Type B pancreatic cell (in vitro differentiated cells): ENCODE data around the gene LRP4. TPM values are rescaled to one million over a fixed set of nuclear protein-coding genes. Genes with fewer than 3 reads are reported as not detected.
A peak's percentile ranks its signal among the peaks of the same experiment; 100 is the strongest.

Experiments used
- DNase-seq: peaks from one replicate; pipeline ENCODE4 v3.0.0; 2021; ENCODE audit warnings: mixed read lengths; ENCODE audit not compliant: unreplicated experiment; ENCODE audit errors: extremely low spot score
- H3K27ac Mint-ChIP-seq: 2 replicates; pipeline ENCODE4 v1.8.0; 2021; ENCODE audit warnings: mild to moderate bottlenecking, mixed read lengths
- H3K27me3 Mint-ChIP-seq: 2 replicates; pipeline ENCODE4 v1.8.0; 2021; ENCODE audit warnings: mixed read lengths
- H3K36me3 Mint-ChIP-seq: 2 replicates; pipeline ENCODE4 v1.8.0; 2021; ENCODE audit warnings: mixed read lengths
- H3K4me1 Mint-ChIP-seq: one replicate; pipeline ENCODE4 v1.8.0; 2021; ENCODE audit warnings: mixed read lengths; ENCODE audit not compliant: unreplicated experiment
- H3K4me3 Mint-ChIP-seq: 2 replicates; pipeline ENCODE4 v1.8.0; 2021; ENCODE audit warnings: mild to moderate bottlenecking, mixed read lengths
- H3K9me3 Mint-ChIP-seq: 2 replicates; pipeline ENCODE4 v1.8.0; 2021; ENCODE audit warnings: mixed read lengths
- total RNA-seq: library from RNA; stranded (reverse); gene quantifications from 2 replicates; pipeline ENCODE4 v1.2.1, GENCODE V29; 2021; ENCODE audit warnings: low replicate concordance
- TF ChIP-seq, protein P1 (sequence below): fragments of 200-600 bp; sonication (generic); conservative IDR thresholded peaks from 2 replicates; pipeline ENCODE4 v1.5.0; 2021; ENCODE audit warnings: antibody characterized with exemption, mild to moderate bottlenecking

Gene LRP4
- total RNA-seq, 1 donor from 2014 or later = 46.9 TPM

DNA sequence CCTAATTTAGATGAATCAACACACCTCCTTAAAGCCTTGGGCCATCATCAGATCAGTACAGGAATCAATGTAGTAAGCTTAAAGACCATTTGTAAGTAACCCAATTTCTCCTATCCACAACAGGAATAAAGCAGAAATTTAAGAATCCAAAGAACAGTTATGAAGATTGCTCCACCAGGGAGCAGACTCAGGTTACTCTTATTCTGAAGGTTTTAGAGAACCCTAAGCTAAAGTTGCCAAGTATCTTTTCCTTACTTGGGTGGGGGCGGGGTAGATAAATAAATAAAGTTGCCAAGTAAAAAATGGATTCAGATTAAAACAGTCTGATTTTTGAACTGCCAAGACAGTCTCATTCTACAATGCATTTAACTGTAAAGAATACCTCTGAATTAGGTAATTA is 90.4 kb downstream of the LRP4 start:
- TF ChIP-seq, protein P1, sequence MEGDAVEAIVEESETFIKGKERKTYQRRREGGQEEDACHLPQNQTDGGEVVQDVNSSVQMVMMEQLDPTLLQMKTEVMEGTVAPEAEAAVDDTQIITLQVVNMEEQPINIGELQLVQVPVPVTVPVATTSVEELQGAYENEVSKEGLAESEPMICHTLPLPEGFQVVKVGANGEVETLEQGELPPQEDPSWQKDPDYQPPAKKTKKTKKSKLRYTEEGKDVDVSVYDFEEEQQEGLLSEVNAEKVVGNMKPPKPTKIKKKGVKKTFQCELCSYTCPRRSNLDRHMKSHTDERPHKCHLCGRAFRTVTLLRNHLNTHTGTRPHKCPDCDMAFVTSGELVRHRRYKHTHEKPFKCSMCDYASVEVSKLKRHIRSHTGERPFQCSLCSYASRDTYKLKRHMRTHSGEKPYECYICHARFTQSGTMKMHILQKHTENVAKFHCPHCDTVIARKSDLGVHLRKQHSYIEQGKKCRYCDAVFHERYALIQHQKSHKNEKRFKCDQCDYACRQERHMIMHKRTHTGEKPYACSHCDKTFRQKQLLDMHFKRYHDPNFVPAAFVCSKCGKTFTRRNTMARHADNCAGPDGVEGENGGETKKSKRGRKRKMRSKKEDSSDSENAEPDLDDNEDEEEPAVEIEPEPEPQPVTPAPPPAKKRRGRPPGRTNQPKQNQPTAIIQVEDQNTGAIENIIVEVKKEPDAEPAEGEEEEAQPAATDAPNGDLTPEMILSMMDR = no peak
- Mint-ChIP-seq H3K4me3 (peak overlapping the region; percentile 87), H3K36me3 (peaks cover 4% of the 10 kb centered on the region), H3K4me1 (peaks cover 41% of the 10 kb centered on the region), H3K9me3 (no peaks in the 10 kb centered on the region), H3K27ac (no peak overlapping the region), H3K27me3 (no peaks in the 10 kb centered on the region)
- DNase-seq = no peak

DNA sequence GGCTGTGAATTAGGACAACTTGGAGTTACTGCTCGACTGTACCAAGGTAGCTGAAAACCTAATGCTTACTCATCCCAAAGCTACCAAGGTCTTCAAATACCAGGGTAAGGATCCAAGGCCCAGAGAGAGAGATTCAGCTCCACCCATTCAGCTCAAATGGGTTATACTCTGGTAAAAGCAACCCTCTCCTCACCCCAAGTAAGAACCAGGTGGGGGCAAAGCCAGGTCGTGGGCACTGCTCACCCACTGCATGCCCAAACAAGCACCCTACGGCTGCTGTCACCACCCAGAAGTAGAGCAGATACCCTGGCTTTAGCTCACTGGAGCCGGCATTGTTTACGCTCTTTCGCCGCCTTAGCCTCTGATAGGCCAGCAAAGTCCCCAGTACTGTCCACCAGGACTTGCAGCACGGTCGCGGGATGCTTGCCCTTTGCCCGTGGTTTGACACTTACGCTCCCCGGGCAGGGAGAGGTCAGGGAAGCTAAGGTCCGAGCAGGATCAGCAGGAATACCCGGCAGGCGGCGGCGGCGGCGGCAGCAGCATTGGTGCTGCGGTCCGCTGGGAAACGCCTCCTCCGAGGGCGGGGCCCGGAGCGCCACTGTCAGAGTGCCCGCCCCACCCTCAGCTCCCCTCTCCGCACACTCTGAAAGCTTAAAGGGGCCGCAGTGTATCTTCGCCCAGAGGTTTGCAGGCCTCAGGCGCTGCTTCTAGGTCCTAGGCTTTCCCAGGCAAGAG is 91.9 kb downstream of the LRP4 start:
- Mint-ChIP-seq H3K36me3 (peaks cover 4% of the 10 kb centered on the region), H3K9me3 (no peaks in the 10 kb centered on the region), H3K27ac (peak overlapping the region; percentile 72), H3K27me3 (no peaks in the 10 kb centered on the region), H3K4me1 (peaks cover 38% of the 10 kb centered on the region), H3K4me3 (peak overlapping the region; percentile 87)
- DNase-seq = peak; percentile 81
- TF ChIP-seq, protein P1 = peak; percentile 32

DNA sequence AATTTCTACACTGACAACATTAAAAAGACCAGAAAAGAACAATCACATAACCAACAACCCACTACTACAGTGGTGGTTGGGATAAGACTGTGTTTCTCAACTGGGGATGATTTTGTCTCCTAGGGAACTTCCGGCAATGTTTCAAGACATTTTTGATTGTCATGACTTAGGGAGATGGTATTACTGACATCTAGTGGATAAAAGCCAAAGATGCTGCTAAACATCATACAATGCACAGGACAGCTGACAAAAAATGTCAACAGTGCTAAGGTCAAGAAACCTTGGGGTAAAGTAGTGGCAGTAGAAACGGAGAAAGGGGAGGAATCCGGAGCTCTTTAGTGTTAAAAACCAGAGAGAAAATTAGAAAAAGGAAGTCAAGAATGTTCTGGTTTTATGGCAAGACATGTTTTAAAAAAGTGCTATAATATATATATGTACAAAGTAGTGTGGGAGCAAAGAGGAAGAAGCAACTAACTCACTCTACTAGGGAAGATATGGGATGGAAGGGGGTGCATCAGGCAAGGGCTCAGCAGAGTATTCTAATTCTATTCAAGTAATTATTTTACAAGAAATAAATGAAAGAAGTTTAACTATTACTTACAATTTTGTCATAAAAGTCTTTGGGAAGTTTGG is 109.4 kb downstream of the LRP4 start:
- H3K27ac Mint-ChIP-seq = no peak overlapping the region
- no peaks in the 10 kb centered on the region for H3K4me1 Mint-ChIP-seq
- H3K4me3 Mint-ChIP-seq = no peak overlapping the region
- H3K9me3 Mint-ChIP-seq = no peaks in the 10 kb centered on the region
- DNase-seq = no peak
- H3K27me3 Mint-ChIP-seq = no peaks in the 10 kb centered on the region
- peaks cover 16% of the 10 kb centered on the region for H3K36me3 Mint-ChIP-seq
- TF ChIP-seq, protein P1 = peak; percentile 56

Other genes with a start within 250 kb of the LRP4 start
- gene ARHGAP1, start 217.9 kb downstream of the LRP4 start, total RNA-seq = 58.2 and 80.8 TPM in 2 replicates
- 14.9 and 16.1 TPM in 2 replicates for gene ZNF408, start 217.5 kb downstream of the LRP4 start, total RNA-seq
- gene F2, start 199.3 kb downstream of the LRP4 start, total RNA-seq = 9.5 and 12.1 TPM in 2 replicates
- gene CKAP5, start 72.3 kb downstream of the LRP4 start, total RNA-seq = 106 and 169 TPM in 2 replicates
- 34.0 and 44.4 TPM in 2 replicates for gene CSTPP1, start 18.2 kb upstream of the LRP4 start, total RNA-seq